HFF-Myc (cell line): Measurements from ENCODE around the gene SNED1.

Source experiments
- DNase-seq: peaks from one replicate; pipeline ENCODE4 v3.0.0-alpha.2; 2011; ENCODE audit warnings: low read depth; ENCODE audit errors: extremely low read depth
- H3K4me3 ChIP-seq: replicated peaks from 2 replicates; pipeline ENCODE4 v1.5.1; 2011; ENCODE audit warnings: low read depth, mild to moderate bottlenecking, control low read depth, low read length
- TF ChIP-seq, protein P1 (sequence below): IDR thresholded peaks from 2 replicates; pipeline ENCODE4 v1.5.1; 2012; ENCODE audit warnings: mild to moderate bottlenecking, low read depth, low read length, control low read depth; ENCODE audit errors: missing control alignments

SNED1 gene

DNA sequence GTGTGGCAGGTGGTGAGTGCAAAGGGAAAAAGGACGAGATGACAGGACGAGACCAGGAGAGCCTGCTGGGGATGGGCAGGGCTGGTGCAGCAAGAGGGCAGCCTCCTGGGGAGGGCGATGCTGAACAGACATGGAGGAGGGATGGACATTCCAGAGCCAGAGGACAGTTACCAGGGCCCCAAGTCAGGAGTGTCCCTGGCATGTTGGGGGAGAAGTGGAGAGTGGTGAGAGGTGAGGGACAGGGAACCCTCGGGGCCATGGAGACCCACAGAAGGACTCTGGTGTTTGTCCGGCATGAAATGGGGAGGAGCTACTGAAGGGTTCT is 84.6 kb downstream of the SNED1 start:
- DNase-seq: no peak
- H3K4me3 ChIP-seq: no peak overlapping the region
- TF ChIP-seq, protein P1, sequence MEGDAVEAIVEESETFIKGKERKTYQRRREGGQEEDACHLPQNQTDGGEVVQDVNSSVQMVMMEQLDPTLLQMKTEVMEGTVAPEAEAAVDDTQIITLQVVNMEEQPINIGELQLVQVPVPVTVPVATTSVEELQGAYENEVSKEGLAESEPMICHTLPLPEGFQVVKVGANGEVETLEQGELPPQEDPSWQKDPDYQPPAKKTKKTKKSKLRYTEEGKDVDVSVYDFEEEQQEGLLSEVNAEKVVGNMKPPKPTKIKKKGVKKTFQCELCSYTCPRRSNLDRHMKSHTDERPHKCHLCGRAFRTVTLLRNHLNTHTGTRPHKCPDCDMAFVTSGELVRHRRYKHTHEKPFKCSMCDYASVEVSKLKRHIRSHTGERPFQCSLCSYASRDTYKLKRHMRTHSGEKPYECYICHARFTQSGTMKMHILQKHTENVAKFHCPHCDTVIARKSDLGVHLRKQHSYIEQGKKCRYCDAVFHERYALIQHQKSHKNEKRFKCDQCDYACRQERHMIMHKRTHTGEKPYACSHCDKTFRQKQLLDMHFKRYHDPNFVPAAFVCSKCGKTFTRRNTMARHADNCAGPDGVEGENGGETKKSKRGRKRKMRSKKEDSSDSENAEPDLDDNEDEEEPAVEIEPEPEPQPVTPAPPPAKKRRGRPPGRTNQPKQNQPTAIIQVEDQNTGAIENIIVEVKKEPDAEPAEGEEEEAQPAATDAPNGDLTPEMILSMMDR: no peak

- DNase-seq: no peak
- TF ChIP-seq, protein P1: no peak
- no peak overlapping the region for H3K4me3 ChIP-seq
Observed at GRCh38 chr2:241084856-241085444, 86.5 kb downstream of the SNED1 start.

DNA sequence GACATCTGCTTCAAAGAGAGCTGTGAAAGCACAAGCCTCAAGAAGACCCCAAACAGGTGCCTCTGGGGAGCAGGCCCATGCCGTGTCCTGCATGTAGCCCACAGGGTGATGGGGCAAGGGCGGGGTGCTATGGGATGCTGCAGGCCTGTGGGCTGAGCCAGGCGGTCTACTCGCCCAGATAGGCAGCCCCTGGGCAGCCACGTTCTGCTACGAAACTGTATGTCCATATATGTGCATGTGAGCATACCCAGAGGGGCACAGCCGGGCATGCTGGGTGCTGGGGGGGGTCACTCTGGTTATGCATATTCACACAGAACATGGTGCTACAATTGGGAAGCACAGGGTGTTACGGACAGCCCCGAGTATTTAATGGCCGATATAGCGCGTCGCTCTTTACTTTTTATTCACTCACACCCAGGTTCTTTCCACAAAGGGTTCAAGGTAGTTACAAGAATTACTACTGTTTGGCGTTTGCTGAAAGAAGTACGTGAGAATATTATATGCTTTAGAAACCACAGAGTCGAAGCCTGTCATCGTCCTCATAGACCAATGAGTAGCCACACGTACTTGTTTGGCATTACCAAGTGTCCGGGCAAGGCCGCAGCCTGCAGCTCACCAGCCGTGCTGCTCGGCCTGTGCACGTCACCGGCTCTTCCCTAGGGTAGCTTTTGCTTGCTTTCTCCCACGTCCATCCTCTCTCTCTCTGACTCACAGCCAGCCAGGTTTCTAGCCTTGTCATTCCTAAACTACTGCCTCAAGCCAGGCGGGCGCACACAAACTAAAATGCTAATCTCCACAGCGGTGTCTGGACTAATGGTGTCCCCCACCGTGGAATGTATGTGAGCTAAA is 89.2 kb downstream of the SNED1 start:
- TF ChIP-seq, protein P1: no peak
- no peak overlapping the region for H3K4me3 ChIP-seq
- no peak for DNase-seq

DNA sequence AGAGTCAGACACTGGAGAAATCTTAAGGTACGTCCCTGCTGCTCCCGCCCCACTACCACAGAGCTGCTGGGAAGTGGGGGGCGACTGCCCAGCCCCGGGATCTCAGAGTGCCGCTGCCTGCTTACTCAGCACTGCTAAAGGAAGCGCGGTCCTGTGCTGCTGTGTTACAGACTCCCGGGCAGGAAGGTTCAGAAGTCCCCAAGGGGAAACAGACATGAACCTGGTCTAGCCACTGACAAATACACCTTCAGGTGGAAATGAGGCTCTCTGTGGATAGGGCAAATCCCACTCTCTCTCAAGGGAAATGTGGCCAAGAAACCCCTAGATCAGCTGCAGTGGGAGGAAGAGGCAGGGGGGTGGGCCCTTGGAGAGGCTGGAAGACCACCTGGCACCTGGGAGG is 90.0 kb downstream of the SNED1 start:
- TF ChIP-seq, protein P1: no peak
- H3K4me3 ChIP-seq: no peak overlapping the region
- DNase-seq: no peak

- H3K4me3 ChIP-seq: no peak overlapping the region
- TF ChIP-seq, protein P1: no peak
- DNase-seq: no peak
Observed at GRCh38 chr2:241088791-241089732, 90.6 kb downstream of the SNED1 start.

DNA sequence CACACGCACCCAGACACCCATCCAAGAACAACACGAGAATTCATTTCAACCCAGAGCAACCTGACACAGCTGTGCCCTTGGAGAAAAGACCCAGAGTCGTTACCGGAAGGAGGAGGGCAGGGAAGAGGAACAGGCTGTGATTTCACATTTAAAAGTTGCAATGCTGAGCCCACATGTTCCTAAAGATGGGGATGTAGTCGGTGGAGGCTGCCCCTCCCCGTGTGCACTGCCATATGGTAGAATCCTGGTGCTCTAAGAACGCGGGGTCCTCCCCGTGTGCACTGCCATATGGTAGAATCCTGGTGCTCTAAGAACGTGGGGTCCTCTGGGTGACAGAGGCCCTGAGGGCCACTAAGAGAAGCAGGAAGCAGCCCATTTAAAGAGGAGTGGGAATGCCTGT is 92.8 kb downstream of the SNED1 start:
- no peak overlapping the region for H3K4me3 ChIP-seq
- TF ChIP-seq, protein P1: no peak
- no peak for DNase-seq
